BLaER1 (cell line): ENCODE data around the gene MOGAT3.

Source experiments
- H3K27ac ChIP-seq: shearing (Covaris generic); formaldehyde crosslinking; 2 replicates; pipeline ENCODE4 v1.8.1; 2022
- H3K27me3 ChIP-seq: shearing (Covaris generic); formaldehyde crosslinking; 2 replicates; pipeline ENCODE4 v1.8.1; 2022
- H3K36me3 ChIP-seq: shearing (Covaris generic); formaldehyde crosslinking; 2 replicates; pipeline ENCODE4 v1.8.1; 2022
- H3K4me1 ChIP-seq: shearing (Covaris generic); formaldehyde crosslinking; 2 replicates; pipeline ENCODE4 v1.8.1; 2022
- H3K4me2 ChIP-seq: shearing (Covaris generic); formaldehyde crosslinking; 2 replicates; pipeline ENCODE4 v1.8.1; 2022
- H3K4me3 ChIP-seq: shearing (Covaris generic); formaldehyde crosslinking; 2 replicates; pipeline ENCODE4 v1.8.1; 2022
- H3K9ac ChIP-seq: shearing (Covaris generic); formaldehyde crosslinking; 2 replicates; pipeline ENCODE4 v1.8.1; 2022
- H3K9me3 ChIP-seq: shearing (Covaris generic); formaldehyde crosslinking; 2 replicates; pipeline ENCODE4 v1.8.1; 2022
- H4K20me1 ChIP-seq: shearing (Covaris generic); formaldehyde crosslinking; 2 replicates; pipeline ENCODE4 v1.8.1; 2022
- Cebpa-rat ChIP-seq: shearing (Covaris generic); IDR thresholded peaks from 2 replicates; pipeline ENCODE4 v1.8.1; 2022

The MOGAT3 gene

GRCh38 chr7:101163279-101164070 is 37.4 kb downstream of the MOGAT3 start:
- Histone ChIP-seq H3K27ac (peak overlapping the region; percentile 86), H3K9me3 (no peaks in the 10 kb centered on the region), H3K4me1 (peaks cover 76% of the 10 kb centered on the region), H3K4me2 (peak overlapping the region; percentile 100), H3K27me3 (peaks cover 44% of the 10 kb centered on the region), H4K20me1 (peaks cover 40% of the 10 kb centered on the region), H3K4me3 (peak overlapping the region; percentile 71), H3K36me3 (peaks cover 20% of the 10 kb centered on the region), H3K9ac (peak overlapping the region; percentile 79)
- TF ChIP-seq Cebpa-rat = no peak

GRCh38 chr7:101162551-101163278 is 38.1 kb downstream of the MOGAT3 start:
- Histone ChIP-seq H4K20me1 (peaks cover 33% of the 10 kb centered on the region), H3K9ac (peak overlapping the region; percentile 79), H3K4me3 (peak overlapping the region; percentile 71), H3K36me3 (peaks cover 27% of the 10 kb centered on the region), H3K27me3 (peaks cover 37% of the 10 kb centered on the region), H3K4me2 (peak overlapping the region; percentile 100), H3K4me1 (peaks cover 68% of the 10 kb centered on the region), H3K27ac (peak overlapping the region; percentile 86), H3K9me3 (no peaks in the 10 kb centered on the region)
- no peak for TF ChIP-seq Cebpa-rat

DNA sequence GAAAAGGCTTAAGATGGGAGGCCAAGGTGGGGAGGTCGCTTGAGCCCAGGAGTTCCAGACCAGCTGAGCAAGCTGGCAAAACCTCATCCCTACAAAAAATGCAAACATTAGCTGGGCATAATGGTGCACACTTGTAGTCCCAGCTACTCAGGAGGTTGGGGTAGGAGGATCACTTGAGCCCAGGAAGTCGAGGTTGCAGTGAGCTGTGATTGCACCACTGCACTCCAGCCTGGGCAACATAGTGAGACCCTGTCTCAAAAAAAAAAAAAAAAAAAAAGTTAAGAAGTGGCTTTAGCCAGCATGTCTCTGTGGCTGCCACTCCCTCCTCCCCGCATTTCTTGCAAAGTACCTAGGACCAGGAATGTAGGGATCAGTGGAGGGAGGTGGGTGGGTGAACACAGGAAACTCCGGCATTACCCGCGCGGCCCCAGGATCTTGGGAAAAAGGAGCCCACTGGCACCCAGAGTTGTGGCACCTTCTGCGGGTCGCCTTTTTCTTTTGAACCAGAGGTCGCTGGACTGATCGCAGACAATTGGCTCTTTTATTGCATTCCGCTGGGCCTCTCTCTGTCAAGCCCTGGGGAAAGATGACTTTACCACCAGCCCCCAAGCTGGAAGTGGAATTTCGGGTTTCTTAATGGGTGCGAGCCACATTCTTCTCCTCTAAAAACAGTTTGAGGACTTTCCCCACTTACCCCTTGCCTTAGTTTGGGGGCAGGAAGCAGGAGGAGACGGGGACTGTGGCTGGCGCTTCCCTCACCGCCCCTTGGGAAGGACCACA is 39.0 kb downstream of the MOGAT3 start:
- Histone ChIP-seq H3K9ac (peak overlapping the region; percentile 79), H3K27me3 (peaks cover 28% of the 10 kb centered on the region), H4K20me1 (peaks cover 24% of the 10 kb centered on the region), H3K4me2 (peak overlapping the region; percentile 100), H3K9me3 (no peaks in the 10 kb centered on the region), H3K36me3 (peaks cover 36% of the 10 kb centered on the region), H3K4me3 (peak overlapping the region; percentile 71), H3K4me1 (peaks cover 66% of the 10 kb centered on the region), H3K27ac (peak overlapping the region; percentile 86)
- TF ChIP-seq Cebpa-rat = no peak

GRCh38 chr7:101160910-101161309 is 39.9 kb downstream of the MOGAT3 start:
- Histone ChIP-seq H4K20me1 (peaks cover 20% of the 10 kb centered on the region), H3K27me3 (peaks cover 19% of the 10 kb centered on the region), H3K4me2 (peak overlapping the region; percentile 100), H3K4me1 (peaks cover 69% of the 10 kb centered on the region), H3K9me3 (no peaks in the 10 kb centered on the region), H3K9ac (no peak overlapping the region), H3K27ac (no peak overlapping the region), H3K36me3 (peaks cover 41% of the 10 kb centered on the region), H3K4me3 (no peak overlapping the region)
- no peak for TF ChIP-seq Cebpa-rat

DNA sequence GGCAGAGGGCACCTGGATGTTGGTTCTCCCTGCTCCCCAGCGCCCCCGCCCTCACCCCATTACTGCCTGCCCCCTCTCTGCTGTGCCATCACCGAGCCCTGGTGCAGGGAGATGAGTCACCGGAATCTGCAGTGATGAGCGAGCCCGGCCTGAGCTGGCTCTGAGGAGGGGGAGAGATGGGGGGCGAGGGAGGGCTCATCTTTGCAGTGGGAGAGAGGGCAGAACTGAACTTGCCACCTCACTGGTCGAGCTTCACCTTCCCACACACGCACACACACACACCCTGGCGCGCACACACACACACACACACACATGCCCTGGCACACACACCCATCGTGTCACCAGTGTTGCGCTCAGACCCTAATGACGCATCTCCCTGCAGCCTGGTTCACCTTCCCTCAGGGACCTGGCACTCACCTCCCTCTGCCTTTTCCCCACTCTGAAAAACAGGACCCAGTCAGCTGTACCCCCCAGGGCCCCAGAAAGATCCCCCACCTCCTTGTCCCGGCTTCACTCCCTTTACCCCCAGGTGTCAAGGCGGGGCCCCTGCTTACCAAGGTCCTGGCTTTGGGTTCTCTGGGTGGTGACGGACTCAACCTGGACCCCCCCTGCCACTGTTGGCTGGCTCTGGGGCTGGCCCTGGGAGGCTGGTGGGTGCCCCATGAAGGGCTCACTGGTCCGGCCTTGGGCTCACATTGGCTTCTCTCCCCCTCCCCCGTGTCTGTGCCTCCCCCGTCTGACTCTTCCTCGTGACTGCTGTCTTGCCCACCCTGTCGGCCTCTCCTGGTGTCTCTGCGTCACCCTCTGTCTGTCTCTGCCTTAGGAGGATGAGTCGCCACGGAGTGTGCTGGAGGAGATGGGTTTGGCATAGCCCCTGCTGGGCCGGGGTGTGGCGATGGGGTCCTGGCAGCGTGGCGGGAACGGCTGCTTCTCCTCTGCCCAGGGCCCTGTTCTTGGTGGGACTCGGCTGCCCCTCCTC is 40.9 kb downstream of the MOGAT3 start:
- peaks cover 41% of the 10 kb centered on the region for H3K36me3 ChIP-seq
- H3K27me3 ChIP-seq = peaks cover 10% of the 10 kb centered on the region
- peaks cover 14% of the 10 kb centered on the region for H4K20me1 ChIP-seq
- peaks cover 71% of the 10 kb centered on the region for H3K4me1 ChIP-seq
- H3K27ac ChIP-seq = no peak overlapping the region
- no peak overlapping the region for H3K4me2 ChIP-seq
- no peak for TF ChIP-seq Cebpa-rat
- H3K4me3 ChIP-seq = no peak overlapping the region
- H3K9ac ChIP-seq = no peak overlapping the region
- no peaks in the 10 kb centered on the region for H3K9me3 ChIP-seq

DNA sequence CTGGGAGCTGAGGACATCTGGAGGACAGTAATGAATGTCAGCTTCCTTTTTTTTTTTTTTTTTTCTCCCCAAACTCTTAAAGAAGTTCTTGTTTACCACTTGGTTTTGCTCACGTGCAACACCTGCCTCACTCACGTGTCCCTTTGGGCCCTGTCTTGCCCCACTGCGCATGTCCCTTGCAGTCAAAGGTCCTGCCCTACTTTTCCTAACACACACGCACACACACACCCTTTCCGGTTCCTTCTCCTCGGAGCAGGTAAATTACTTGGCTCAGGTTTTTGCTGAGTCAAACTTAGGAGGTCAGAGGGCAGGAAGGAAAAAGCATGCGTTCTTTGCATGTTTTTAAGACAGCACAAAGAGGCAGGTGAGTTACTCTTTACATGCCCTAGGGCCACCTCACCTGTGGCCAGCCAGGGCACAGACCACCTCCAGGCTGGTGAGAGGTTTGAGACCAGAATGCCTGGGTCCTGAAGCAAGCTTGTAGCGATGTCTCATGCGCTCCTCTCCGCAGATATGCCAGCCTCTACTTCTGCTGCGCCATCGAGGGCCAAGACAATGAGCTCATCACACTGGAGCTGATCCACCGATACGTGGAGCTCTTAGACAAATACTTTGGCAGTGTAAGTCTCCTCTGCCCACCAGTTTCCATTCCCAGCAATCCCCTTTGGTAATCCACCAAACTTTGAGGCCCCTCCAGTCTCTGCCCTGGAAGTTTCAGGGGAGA is 43.8 kb downstream of the MOGAT3 start:
- peaks cover 58% of the 10 kb centered on the region for H3K4me1 ChIP-seq
- TF ChIP-seq Cebpa-rat = no peak
- H3K4me2 ChIP-seq = peak overlapping the region; percentile 98; the same call in 1 of the 2 replicates
- no peaks in the 10 kb centered on the region for H3K9me3 ChIP-seq
- H3K27ac ChIP-seq = no peak overlapping the region
- H3K27me3 ChIP-seq = no peaks in the 10 kb centered on the region
- H3K9ac ChIP-seq = no peak overlapping the region
- peaks cover 41% of the 10 kb centered on the region for H3K36me3 ChIP-seq
- no peaks in the 10 kb centered on the region for H4K20me1 ChIP-seq
- no peak overlapping the region for H3K4me3 ChIP-seq

DNA sequence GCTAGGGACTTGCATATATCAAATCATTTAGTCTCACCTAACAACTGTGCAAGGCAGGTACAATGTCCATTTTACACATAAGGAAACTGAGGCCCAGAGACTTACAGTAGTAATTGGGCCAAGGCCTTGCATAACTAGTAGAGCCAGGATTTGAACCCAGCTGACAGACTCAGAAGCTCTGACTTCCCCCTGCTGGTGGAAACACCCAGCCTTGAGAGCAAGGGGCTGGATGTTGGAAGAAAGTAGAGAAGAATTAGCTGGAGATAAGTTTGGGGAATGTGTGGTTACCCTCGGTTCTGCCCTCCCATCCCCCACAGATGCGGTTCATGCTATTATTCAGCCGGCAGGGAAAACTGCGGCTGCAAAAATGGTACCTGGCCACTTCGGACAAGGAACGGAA is 44.6 kb downstream of the MOGAT3 start:
- peaks cover 51% of the 10 kb centered on the region for H3K4me1 ChIP-seq
- no peak overlapping the region for H3K4me3 ChIP-seq
- no peak overlapping the region for H3K9ac ChIP-seq
- H4K20me1 ChIP-seq = no peaks in the 10 kb centered on the region
- peak overlapping the region; percentile 98 for H3K4me2 ChIP-seq
- no peak for TF ChIP-seq Cebpa-rat
- H3K27ac ChIP-seq = no peak overlapping the region
- no peaks in the 10 kb centered on the region for H3K9me3 ChIP-seq
- peaks cover 41% of the 10 kb centered on the region for H3K36me3 ChIP-seq
- H3K27me3 ChIP-seq = no peaks in the 10 kb centered on the region

GRCh38 chr7:101155303-101155702 is 45.5 kb downstream of the MOGAT3 start:
- peak overlapping the region; percentile 83 for H3K4me3 ChIP-seq
- peaks cover 40% of the 10 kb centered on the region for H3K36me3 ChIP-seq
- H3K9me3 ChIP-seq = no peaks in the 10 kb centered on the region
- peak overlapping the region; percentile 87 for H3K9ac ChIP-seq
- H3K27me3 ChIP-seq = no peaks in the 10 kb centered on the region
- H4K20me1 ChIP-seq = no peaks in the 10 kb centered on the region
- peaks cover 42% of the 10 kb centered on the region for H3K4me1 ChIP-seq
- peak overlapping the region; percentile 86 for H3K27ac ChIP-seq
- H3K4me2 ChIP-seq = peak overlapping the region; percentile 98
- no peak for TF ChIP-seq Cebpa-rat
